Endothelial cell of umbilical vein (primary cell): ENCODE data around the gene DNAJC27. TPM values are rescaled to one million over a fixed set of nuclear protein-coding genes. Genes with fewer than 3 reads are reported as not detected.

ENCODE experiments used
- BruUV-seq: library from RNA; stranded (reverse); fragments of 400-500 nt; replicated peaks from 2 replicates; lab custom pipeline; 2021; lab: Mats Ljungman, UMichigan
- CTCF ChIA-PET: fragments of 300-600, 350-600 bp; sonication (Branson Sonifier 250); formaldehyde crosslinking; loops from one replicate; lab custom pipeline; 2021; ENCODE audit warnings: antibody characterized with exemption, inconsistent platforms; lab: Charles Lee
- POLR2A ChIA-PET: fragments of 300-600, 350-600 bp; sonication (Branson Sonifier 250); formaldehyde crosslinking; loops from one replicate; lab custom pipeline; 2021; ENCODE audit warnings: antibody characterized with exemption, inconsistent platforms; lab: Charles Lee
- DNase-seq: peaks from one replicate; pipeline ENCODE4 v3.0.0-alpha.2; 2011; ENCODE audit warnings: low read depth, low spot score
- FAIRE-seq: peaks from 2 replicates; lab custom pipeline; 2011; peaks lifted over from hg19 to GRCh38; lab: Jason Lieb, UNC
- H2AFZ ChIP-seq: 2 replicates; pipeline ENCODE4 v1.6.0; 2012; ENCODE audit warnings: low read depth, low read length, control low read depth, inconsistent platforms
- H3K27ac ChIP-seq: 2 replicates; pipeline ENCODE4 v1.5.1; 2011; ENCODE audit warnings: low read depth, mild to moderate bottlenecking, control low read depth, low read length, moderate library complexity; ENCODE audit not compliant: insufficient read depth
- H3K27me3 ChIP-seq, 2 experiments: 2 replicates each; pipeline versions ENCODE4 v1.6.0 to v1.6.1; 2011; ENCODE audit warnings: low read length in 2 of 2, mixed read lengths in 1 of 2; ENCODE audit not compliant: control insufficient read depth in 2 of 2, insufficient read depth in 2 of 2
- H3K36me3 ChIP-seq, 2 experiments: 2 replicates in 1 of 2; 3 replicates in 1 of 2; pipeline ENCODE4 v1.5.1; 2011; ENCODE audit warnings: low read length in 2 of 2, mild to moderate bottlenecking in 1 of 2, moderate library complexity in 1 of 2; ENCODE audit not compliant: control insufficient read depth in 2 of 2, insufficient read depth in 2 of 2; ENCODE audit errors: extremely low read depth in 1 of 2
- H3K4me1 ChIP-seq: 3 replicates; pipeline ENCODE4 v1.5.1; 2011; ENCODE audit warnings: mild to moderate bottlenecking, low read length; ENCODE audit not compliant: control insufficient read depth, insufficient read depth; ENCODE audit errors: extremely low read depth
- H3K4me2 ChIP-seq: 2 replicates; pipeline ENCODE4 v1.6.1; 2011; ENCODE audit warnings: low read length, control low read depth, mixed read lengths; ENCODE audit not compliant: insufficient read depth
- H3K4me3 ChIP-seq, 3 experiments: fragments of 200-600 bp in 1 of 3; sonication (generic), shearing (Covaris generic) in 1 of 3; replicated peaks in 1 of 3; 2 replicates each; pipeline ENCODE4 v1.5.1; 2011 to 2016; ENCODE audit warnings: control low read depth in 3 of 3, low read length in 3 of 3, mild to moderate bottlenecking in 2 of 3, inconsistent platforms in 1 of 3, low read depth in 1 of 3, moderate library complexity in 1 of 3; ENCODE audit not compliant: insufficient read depth in 1 of 3
- H3K79me2 ChIP-seq: 2 replicates; pipeline ENCODE4 v1.6.0; 2012; ENCODE audit warnings: low read length, inconsistent platforms; ENCODE audit not compliant: control insufficient read depth, insufficient read depth
- H3K9ac ChIP-seq: replicated peaks from 2 replicates; pipeline ENCODE3; 2011; ENCODE audit warnings: low read length, control low read depth; ENCODE audit not compliant: insufficient read depth; ENCODE audit errors: extremely low read depth
- H3K9me1 ChIP-seq: replicated peaks from 3 replicates; pipeline ENCODE4 v1.6.0; 2011; ENCODE audit warnings: mild to moderate bottlenecking, low read length; ENCODE audit not compliant: control insufficient read depth, insufficient read depth; ENCODE audit errors: extremely low read depth
- H3K9me3 ChIP-seq: replicated peaks from 2 replicates; pipeline ENCODE4 v1.5.1; 2012; ENCODE audit warnings: low read length, inconsistent platforms; ENCODE audit not compliant: control insufficient read depth, insufficient read depth
- H4K20me1 ChIP-seq: replicated peaks from 2 replicates; pipeline ENCODE3; 2011; ENCODE audit warnings: mild to moderate bottlenecking, low read length; ENCODE audit not compliant: control insufficient read depth, insufficient read depth; ENCODE audit errors: extremely low read depth
- CTCF ChIP-seq, 2 donors: IDR thresholded peaks; 1 replicate in 1 of 2; 2 replicates in 1 of 2; pipeline ENCODE4 v1.5.1; 2011; ENCODE audit warnings: low read length in 2 of 2, mild to moderate bottlenecking in 2 of 2, moderate library complexity in 2 of 2, control low read depth in 1 of 2, inconsistent platforms in 1 of 2, low read depth in 1 of 2; ENCODE audit not compliant: insufficient read depth in 1 of 2; ENCODE audit errors: extremely low read depth in 1 of 2
- EZH2 ChIP-seq: IDR thresholded peaks from 2 replicates; pipeline ENCODE4 v1.6.1; 2012; ENCODE audit warnings: borderline replicate concordance, low read depth, mild to moderate bottlenecking, moderate library complexity, low read length, inconsistent platforms; ENCODE audit not compliant: severe bottlenecking
- FOS ChIP-seq: IDR thresholded peaks from 2 replicates; pipeline ENCODE4 v1.6.1; 2011; ENCODE audit warnings: mild to moderate bottlenecking, low read length, moderate library complexity, borderline replicate concordance; ENCODE audit not compliant: insufficient read depth
- GATA2 ChIP-seq: IDR thresholded peaks from 2 replicates; pipeline ENCODE4 v1.7.0; 2011; ENCODE audit warnings: low read depth, mild to moderate bottlenecking, moderate library complexity, mixed read lengths, low read length; ENCODE audit not compliant: insufficient read length, insufficient read depth
- JUN ChIP-seq: IDR thresholded peaks from 2 replicates; pipeline ENCODE4 v1.6.1; 2011; ENCODE audit warnings: borderline replicate concordance, low read depth; ENCODE audit not compliant: insufficient read length, insufficient read depth
- MAX ChIP-seq: IDR thresholded peaks from 2 replicates; pipeline ENCODE4 v1.6.1; 2011; ENCODE audit not compliant: insufficient read depth, insufficient read length
- MYC ChIP-seq: IDR thresholded peaks from one replicate; pipeline ENCODE4 v1.6.1; 2011; ENCODE audit warnings: mild to moderate bottlenecking, low read depth, low read length
- POLR2A ChIP-seq: IDR thresholded peaks from 2 replicates; pipeline ENCODE4 v1.6.1; 2012; ENCODE audit warnings: low read depth, mild to moderate bottlenecking, control low read depth, low read length
- POLR2AphosphoS5 ChIP-seq: IDR thresholded peaks from 2 replicates; pipeline ENCODE4 v1.6.1; 2012; ENCODE audit warnings: low read depth, mild to moderate bottlenecking, control low read depth, low read length, moderate library complexity; ENCODE audit not compliant: insufficient read depth
- dilution Hi-C: fragments of 300-500 bp; cut with MboI; formaldehyde crosslinking; loops from one replicate; pipeline ENCODE4 v1.15.0; 2019; ENCODE audit warnings: low sequenced_read_pairs; ENCODE audit not compliant: extremely low pct_ligation_motif_present
- intact Hi-C: fragments of 100-400 bp; cut with micrococcal nuclease; formaldehyde crosslinking; loops from one replicate; pipeline ENCODE4 v1.10.0; 2022
- polyA plus RNA-seq, 4 experiments: library from polyadenylated mRNA; depleted of rRNA in 3 of 4; stranded (reverse) in 3 of 4; unstranded in 1 of 4; fragments of >200 nt; gene quantifications; 2 replicates each; pipeline versions ENCODE4 v1.2.1 to v1.2.3, GENCODE V29; 2011 to 2012; ENCODE audit warnings: missing spikeins in 1 of 4
- total RNA-seq: library from RNA; stranded (reverse); gene quantifications from 2 replicates; pipeline ENCODE4 v1.2.3, GENCODE V29; 2021

Gene DNAJC27
- total and polyA plus RNA-seq, 2 donors (not counting 3 experiments of a cell fraction or from before 2014, with no cell fraction given), result 1.3 to 3.2 TPM

DNA sequence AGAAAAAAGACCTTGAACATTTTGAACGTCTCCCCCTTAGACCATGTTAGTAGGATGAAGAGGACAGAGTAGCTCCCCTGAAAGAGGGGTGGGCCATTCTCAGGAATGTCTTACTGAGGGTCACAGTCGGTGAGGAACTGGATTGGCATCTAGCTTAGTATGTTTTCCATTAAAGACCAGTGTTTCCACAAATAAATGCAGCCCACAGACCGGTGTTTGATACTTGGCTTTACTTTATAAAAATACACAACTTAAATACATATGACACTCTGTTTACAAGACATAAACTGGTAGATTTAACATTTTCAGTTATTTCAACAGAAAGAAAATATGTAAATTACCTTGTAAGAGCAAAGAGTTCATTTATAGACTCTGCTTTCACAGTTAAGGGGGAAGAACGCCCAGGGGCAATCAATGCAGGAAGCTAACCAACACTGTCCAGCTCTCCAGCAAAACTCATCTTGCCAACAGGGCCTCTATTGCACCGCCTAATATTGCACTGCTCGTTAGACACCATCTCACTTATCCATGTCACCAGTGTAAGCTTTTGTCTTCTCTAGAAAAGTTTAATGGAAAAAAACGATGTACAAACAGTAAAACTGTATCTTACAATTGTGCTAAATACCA lies 28.2 kb downstream of the DNAJC27 start:
- no peaks in the 10 kb centered on the region for H3K9me3 ChIP-seq
- H3K79me2 ChIP-seq, result no peaks in the 10 kb centered on the region
- POLR2A ChIA-PET, result no interaction called here
- no peaks in the 10 kb centered on the region for H3K27me3 ChIP-seq
- H3K4me2 ChIP-seq, result no peak overlapping the region
- CTCF ChIA-PET, result interaction anchor here (0.6 to 1.5 kb wide), 7 partner anchors 9 to 247 kb away, joined by 3 to 8 read pairs (median 3); no protein-coding TSS in a partner anchor
- TF ChIP-seq CTCF (IDR thresholded peaks at IDR 0.05; ENCODE audit: extremely low read depth in 1 of 2, insufficient read depth in 1 of 2, low read depth in 1 of 2, low read length in 2 of 2), result no peak
- TF ChIP-seq GATA2, result no peak
- TF ChIP-seq POLR2A, result no peak
- TF ChIP-seq POLR2AphosphoS5, result no peak
- no peak for TF ChIP-seq JUN
- TF ChIP-seq FOS, result no peak
- no peak for TF ChIP-seq MYC
- TF ChIP-seq MAX, result no peak
- no peak for TF ChIP-seq EZH2
- no peak overlapping the region for H3K4me3 ChIP-seq
- no peak overlapping the region for H3K27ac ChIP-seq
- H2AFZ ChIP-seq, result no peak overlapping the region
- H3K9me1 ChIP-seq, result no peaks in the 10 kb centered on the region
- FAIRE-seq (no peak), DNase-seq (no peak)
- no peaks in the 10 kb centered on the region for H3K4me1 ChIP-seq
- peaks cover 0 to 3% of the 10 kb centered on the region in 2 experiments for H3K36me3 ChIP-seq
- no TSS peak for BruUV-seq
- intact Hi-C loops, result no loop called here
- dilution Hi-C loops, result no loop called here
- no peaks in the 10 kb centered on the region for H4K20me1 ChIP-seq
- no peak overlapping the region for H3K9ac ChIP-seq
